Cardiac fibroblast (primary cell): ENCODE measurements around the gene TNK2.

Experiments used
- DNase-seq, 2 donors: peaks; one replicate each; pipeline versions ENCODE4 v3.0.0 to v3.0.0-alpha.2; 2010; ENCODE audit warnings: low read depth in 2 of 2
- H3K4me3 ChIP-seq, 2 donors: replicated peaks in 1 of 2; 1 replicate in 1 of 2; 2 replicates in 1 of 2; pipeline ENCODE4 v1.5.1; 2011; ENCODE audit warnings: low read depth in 2 of 2, low read length in 2 of 2, mild to moderate bottlenecking in 2 of 2, moderate library complexity in 1 of 2
- CTCF ChIP-seq: IDR thresholded peaks from one replicate; pipeline ENCODE4 v1.5.1; 2011; ENCODE audit warnings: low read depth, mild to moderate bottlenecking, low read length, inconsistent platforms

TNK2 gene

GRCh38 chr3:195813916-195814640 lies 94.3 kb downstream of the TNK2 start:
- TF ChIP-seq CTCF = no peak
- H3K4me3 ChIP-seq = no peak overlapping the region
- DNase-seq = no peak
